IMR-90 (cell line): Measurements from ENCODE around the gene RNU1-1.
"Not testable (repeated sequence)": the region's sequence is repeated elsewhere in the genome, so short reads cannot be mapped to it uniquely, and the experiment has no call there.

Experiments
- BHLHE40 ChIP-seq: fragments of 150-350 bp; IDR thresholded peaks from 2 replicates; pipeline ENCODE4 v1.6.1; 2016; ENCODE audit warnings: mild to moderate bottlenecking, low read depth, low read length
- CEBPB ChIP-seq: IDR thresholded peaks from 2 replicates; pipeline ENCODE4 v1.6.1; 2012; ENCODE audit warnings: low read depth, low read length, improper control_type of control experiment
- FOS ChIP-seq: fragments of 150-350 bp; IDR thresholded peaks from 2 replicates; pipeline ENCODE4 v1.6.1; 2016; ENCODE audit warnings: low read depth, low read length
- MAZ ChIP-seq: IDR thresholded peaks from 2 replicates; pipeline ENCODE4 v1.6.1; 2012; ENCODE audit warnings: low read depth, mild to moderate bottlenecking, low read length, improper control_type of control experiment, moderate library complexity, borderline replicate concordance
- MXI1 ChIP-seq: IDR thresholded peaks from 2 replicates; pipeline ENCODE4 v1.6.1; 2012; ENCODE audit warnings: low read depth, mild to moderate bottlenecking, low read length, moderate library complexity, borderline replicate concordance
- NFE2L2 ChIP-seq: fragments of 150-350 bp; IDR thresholded peaks from 2 replicates; pipeline ENCODE4 v1.6.1; 2016; ENCODE audit warnings: low read depth, mild to moderate bottlenecking, low read length
- POLR2A ChIP-seq: IDR thresholded peaks from 2 replicates; pipeline ENCODE4 v1.6.1; 2012; ENCODE audit warnings: mild to moderate bottlenecking, low read depth, low read length
- RAD21 ChIP-seq: IDR thresholded peaks from 2 replicates; pipeline ENCODE4 v1.6.1; 2012; ENCODE audit warnings: low read length, improper control_type of control experiment
- RCOR1 ChIP-seq: IDR thresholded peaks from 2 replicates; pipeline ENCODE4 v1.6.1; 2012; ENCODE audit warnings: mild to moderate bottlenecking, low read length, improper control_type of control experiment; ENCODE audit not compliant: insufficient replicate concordance
- RFX5 ChIP-seq: IDR thresholded peaks from 2 replicates; pipeline ENCODE4 v1.8.0; 2012; ENCODE audit warnings: low read depth, mild to moderate bottlenecking, low read length, moderate library complexity
- SMC3 ChIP-seq: fragments of 150-350 bp; IDR thresholded peaks from 2 replicates; pipeline ENCODE4 v1.6.1; 2016; ENCODE audit warnings: low read depth, mild to moderate bottlenecking, antibody characterized with exemption, low read length, moderate library complexity
- TF ChIP-seq, protein P1 (sequence below): conservative IDR thresholded peaks from 2 replicates; pipeline ENCODE4 v1.5.1; 2012; ENCODE audit warnings: mild to moderate bottlenecking, low read depth, low read length, improper control_type of control experiment
- TF ChIP-seq, protein P2 (sequence below): fragments of 150-350 bp; IDR thresholded peaks from 2 replicates; pipeline ENCODE4 v1.6.1; 2016; ENCODE audit warnings: low read depth, mild to moderate bottlenecking, low read length, moderate library complexity, borderline replicate concordance

DNA sequence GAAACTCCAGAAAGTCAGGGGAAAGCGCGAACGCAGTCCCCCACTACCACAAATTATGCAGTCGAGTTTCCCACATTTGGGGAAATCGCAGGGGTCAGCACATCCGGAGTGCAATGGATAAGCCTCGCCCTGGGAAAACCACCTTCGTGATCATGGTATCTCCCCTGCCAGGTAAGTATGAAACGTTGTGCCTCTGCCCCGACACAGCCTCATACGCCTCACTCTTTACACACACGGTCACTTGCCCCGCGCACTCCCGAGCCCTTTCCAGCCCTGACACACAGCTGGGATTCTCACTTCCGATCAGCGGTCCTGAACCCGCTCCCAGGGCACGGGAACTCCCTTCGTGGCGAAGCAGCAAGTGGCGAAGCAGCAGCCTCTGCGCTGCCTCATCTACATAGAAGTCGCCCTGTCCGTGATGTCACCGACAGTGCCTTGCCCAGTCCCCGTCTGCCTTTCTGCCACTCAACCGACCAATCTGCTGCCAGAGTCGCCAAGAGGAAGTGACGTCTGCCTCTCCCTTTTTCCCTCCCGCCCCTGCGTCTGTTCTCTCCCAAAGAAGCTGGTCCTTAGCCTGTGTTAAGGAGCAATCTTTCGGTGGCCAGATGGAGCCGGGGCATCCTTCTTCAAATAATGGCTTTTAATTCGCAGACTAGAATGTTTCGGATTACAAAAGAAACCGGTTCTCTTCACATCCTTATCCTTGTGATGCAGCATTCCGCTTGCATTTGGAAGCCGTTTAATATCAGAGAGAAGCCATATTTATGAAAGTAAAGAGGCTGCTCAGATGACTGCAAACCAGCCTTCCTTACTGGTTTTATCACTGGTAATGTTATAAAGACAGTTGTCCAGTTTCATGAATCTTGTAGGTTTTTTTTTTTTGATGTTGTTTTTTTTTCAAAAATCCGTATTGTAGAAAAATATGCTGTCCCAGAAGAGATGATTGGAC is at the start of gene RNU1-1:
- TF ChIP-seq FOS, RFX5, CEBPB, RAD21, BHLHE40, SMC3, RCOR1, MXI1, NFE2L2: not testable (repeated sequence)
- TF ChIP-seq, protein P1, sequence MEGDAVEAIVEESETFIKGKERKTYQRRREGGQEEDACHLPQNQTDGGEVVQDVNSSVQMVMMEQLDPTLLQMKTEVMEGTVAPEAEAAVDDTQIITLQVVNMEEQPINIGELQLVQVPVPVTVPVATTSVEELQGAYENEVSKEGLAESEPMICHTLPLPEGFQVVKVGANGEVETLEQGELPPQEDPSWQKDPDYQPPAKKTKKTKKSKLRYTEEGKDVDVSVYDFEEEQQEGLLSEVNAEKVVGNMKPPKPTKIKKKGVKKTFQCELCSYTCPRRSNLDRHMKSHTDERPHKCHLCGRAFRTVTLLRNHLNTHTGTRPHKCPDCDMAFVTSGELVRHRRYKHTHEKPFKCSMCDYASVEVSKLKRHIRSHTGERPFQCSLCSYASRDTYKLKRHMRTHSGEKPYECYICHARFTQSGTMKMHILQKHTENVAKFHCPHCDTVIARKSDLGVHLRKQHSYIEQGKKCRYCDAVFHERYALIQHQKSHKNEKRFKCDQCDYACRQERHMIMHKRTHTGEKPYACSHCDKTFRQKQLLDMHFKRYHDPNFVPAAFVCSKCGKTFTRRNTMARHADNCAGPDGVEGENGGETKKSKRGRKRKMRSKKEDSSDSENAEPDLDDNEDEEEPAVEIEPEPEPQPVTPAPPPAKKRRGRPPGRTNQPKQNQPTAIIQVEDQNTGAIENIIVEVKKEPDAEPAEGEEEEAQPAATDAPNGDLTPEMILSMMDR: not testable (repeated sequence)
- TF ChIP-seq POLR2A: peak; percentile 55; the same call in 1 of the 2 replicates
- TF ChIP-seq MAZ: 0 out of 2 replicates have a peak, but pooled peaks have one; percentile 56
- TF ChIP-seq, protein P2, sequence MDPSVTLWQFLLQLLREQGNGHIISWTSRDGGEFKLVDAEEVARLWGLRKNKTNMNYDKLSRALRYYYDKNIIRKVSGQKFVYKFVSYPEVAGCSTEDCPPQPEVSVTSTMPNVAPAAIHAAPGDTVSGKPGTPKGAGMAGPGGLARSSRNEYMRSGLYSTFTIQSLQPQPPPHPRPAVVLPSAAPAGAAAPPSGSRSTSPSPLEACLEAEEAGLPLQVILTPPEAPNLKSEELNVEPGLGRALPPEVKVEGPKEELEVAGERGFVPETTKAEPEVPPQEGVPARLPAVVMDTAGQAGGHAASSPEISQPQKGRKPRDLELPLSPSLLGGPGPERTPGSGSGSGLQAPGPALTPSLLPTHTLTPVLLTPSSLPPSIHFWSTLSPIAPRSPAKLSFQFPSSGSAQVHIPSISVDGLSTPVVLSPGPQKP: not testable (repeated sequence)
